HFF-Myc (cell line): ENCODE measurements around the gene NOC4L.

Source experiments
- DNase-seq: peaks from one replicate; pipeline ENCODE4 v3.0.0-alpha.2; 2011; ENCODE audit warnings: low read depth; ENCODE audit errors: extremely low read depth
- H3K4me3 ChIP-seq: replicated peaks from 2 replicates; pipeline ENCODE4 v1.5.1; 2011; ENCODE audit warnings: low read depth, mild to moderate bottlenecking, control low read depth, low read length
- CTCF ChIP-seq: IDR thresholded peaks from 2 replicates; pipeline ENCODE4 v1.5.1; 2012; ENCODE audit warnings: mild to moderate bottlenecking, low read depth, low read length, control low read depth; ENCODE audit errors: missing control alignments

Gene NOC4L

GRCh38 chr12:132152953-132153352, 8.7 kb downstream of the NOC4L start:
- no peak for TF ChIP-seq CTCF
- no peak overlapping the region for H3K4me3 ChIP-seq
- DNase-seq: no peak

GRCh38 chr12:132153501-132154340, 9.5 kb downstream of the NOC4L start:
- peak; percentile 40 for DNase-seq
- H3K4me3 ChIP-seq: no peak overlapping the region
- TF ChIP-seq CTCF: peak; percentile 97

- DNase-seq: no peak
- no peak overlapping the region for H3K4me3 ChIP-seq
- TF ChIP-seq CTCF: no peak
Measured at GRCh38 chr12:132154341-132154761, 10.1 kb downstream of the NOC4L start.

- no peak for TF ChIP-seq CTCF
- H3K4me3 ChIP-seq: no peak overlapping the region
- no peak for DNase-seq
Measured at GRCh38 chr12:132154941-132155770, 10.9 kb downstream of the NOC4L start.

GRCh38 chr12:132155771-132156572, 11.7 kb downstream of the NOC4L start:
- TF ChIP-seq CTCF: no peak
- no peak overlapping the region for H3K4me3 ChIP-seq
- DNase-seq: no peak

GRCh38 chr12:132156573-132157325, 12.5 kb downstream of the NOC4L start:
- TF ChIP-seq CTCF: no peak
- DNase-seq: no peak
- H3K4me3 ChIP-seq: no peak overlapping the region
